ENCODE results near the gene MYLK2. TPM values are rescaled to one million over a fixed set of nuclear protein-coding genes. Genes with fewer than 3 reads are reported as not detected.
A peak's percentile ranks its signal among the peaks of the same experiment; 100 is the strongest.

The MYLK2 gene
- total and polyA plus RNA-seq, 4 donors: 0.30 to 8.1 TPM; not detected in 2

GRCh38 chr20:31836853-31837608 lies 17.9 kb downstream of the MYLK2 start:
- intact Hi-C loops (cut with DNase I): no loop called here
- no peaks in the 10 kb centered on the region for H3K9me3 ChIP-seq (ENCODE audit: control insufficient read depth, low read length)
- H3K27ac ChIP-seq (ENCODE audit: low read depth in 1 of 2, low read length in 2 of 2): no peak overlapping the region
- no peak overlapping the region for H3K4me3 ChIP-seq (ENCODE audit: low read length in 2 of 2)
- no peaks in the 10 kb centered on the region for H3K27me3 ChIP-seq (ENCODE audit: control insufficient read depth in 1 of 2, insufficient read depth in 2 of 2, low read length in 1 of 2)
- ATAC-seq (ENCODE audit: low FRiP score): no peak
- WGBS, 2 donors: 58 to 60% methylated on average over 5 of the region's 5 CpGs
- no peaks in the 10 kb centered on the region for H3K4me1 ChIP-seq (ENCODE audit: control insufficient read depth in 1 of 2, insufficient read depth in 2 of 2, low read length in 2 of 2)
- no peaks in the 10 kb centered on the region for H3K36me3 ChIP-seq (ENCODE audit: control insufficient read depth in 1 of 2, insufficient read depth in 2 of 2, low read length in 1 of 2)
- no peak for DNase-seq

GRCh38 chr20:31837896-31838397 lies 18.8 kb downstream of the MYLK2 start:
- Histone ChIP-seq H3K4me1 (ENCODE audit: control insufficient read depth in 1 of 2, insufficient read depth in 2 of 2, low read length in 2 of 2) (no peaks in the 10 kb centered on the region), H3K27me3 (ENCODE audit: control insufficient read depth in 1 of 2, insufficient read depth in 2 of 2, low read length in 1 of 2) (no peaks in the 10 kb centered on the region), H3K36me3 (ENCODE audit: control insufficient read depth in 1 of 2, insufficient read depth in 2 of 2, low read length in 1 of 2) (no peaks in the 10 kb centered on the region), H3K4me3 (ENCODE audit: low read length in 2 of 2) (no peak overlapping the region), H3K9me3 (ENCODE audit: control insufficient read depth, low read length) (no peaks in the 10 kb centered on the region), H3K27ac (ENCODE audit: low read depth in 1 of 2, low read length in 2 of 2) (no peak overlapping the region)
- DNase-seq (no peak), ATAC-seq (ENCODE audit: low FRiP score) (no peak)
- 15 to 18% methylated on average over 3 of the region's 3 CpGs for WGBS, 2 donors
- intact Hi-C loops (cut with DNase I): no loop called here

GRCh38 chr20:31838646-31839292 lies 19.6 kb downstream of the MYLK2 start:
- peak overlapping the region in 1 of 2 donors; percentile 14 for H3K27ac ChIP-seq (ENCODE audit: low read depth in 1 of 2, low read length in 2 of 2)

GRCh38 chr20:31839782-31840487 lies 20.8 kb downstream of the MYLK2 start:
- no peak for ATAC-seq (ENCODE audit: low FRiP score)
- H3K36me3 ChIP-seq (ENCODE audit: control insufficient read depth in 1 of 2, insufficient read depth in 2 of 2, low read length in 1 of 2): no peaks in the 10 kb centered on the region
- 43 to 49% methylated on average over 5 of the region's 5 CpGs for WGBS, 2 donors
- H3K9me3 ChIP-seq (ENCODE audit: control insufficient read depth, low read length): no peaks in the 10 kb centered on the region
- no peaks in the 10 kb centered on the region for H3K4me1 ChIP-seq (ENCODE audit: control insufficient read depth in 1 of 2, insufficient read depth in 2 of 2, low read length in 2 of 2)
- H3K27me3 ChIP-seq (ENCODE audit: control insufficient read depth in 1 of 2, insufficient read depth in 2 of 2, low read length in 1 of 2): no peaks in the 10 kb centered on the region
- H3K27ac ChIP-seq (ENCODE audit: low read depth in 1 of 2, low read length in 2 of 2): peak overlapping the region in 1 of 2 donors; percentile 23
- intact Hi-C loops (cut with DNase I): loop anchor here in 1 of 2 donors (10.0 kb wide), 1 partner anchor 115 kb away; the partner anchor contains the start of gene BCL2L1
- no peak overlapping the region for H3K4me3 ChIP-seq (ENCODE audit: low read length in 2 of 2)
- DNase-seq: no peak

More at GRCh38 chr20:31838646-31839292, 19.6 kb downstream of the MYLK2 start:
- Histone ChIP-seq H3K9me3 (ENCODE audit: control insufficient read depth, low read length) (no peaks in the 10 kb centered on the region), H3K36me3 (ENCODE audit: control insufficient read depth in 1 of 2, insufficient read depth in 2 of 2, low read length in 1 of 2) (no peaks in the 10 kb centered on the region), H3K4me3 (ENCODE audit: low read length in 2 of 2) (no peak overlapping the region), H3K4me1 (ENCODE audit: control insufficient read depth in 1 of 2, insufficient read depth in 2 of 2, low read length in 2 of 2) (no peaks in the 10 kb centered on the region), H3K27me3 (ENCODE audit: control insufficient read depth in 1 of 2, insufficient read depth in 2 of 2, low read length in 1 of 2) (no peaks in the 10 kb centered on the region)
- ATAC-seq (ENCODE audit: low FRiP score) (no peak), DNase-seq (no peak)
- intact Hi-C loops (cut with DNase I): no loop called here
- 70 to 72% methylated on average over 9 of the region's 9 CpGs for WGBS, 2 donors

- Histone ChIP-seq H3K4me3 (ENCODE audit: low read length in 2 of 2) (no peak overlapping the region), H3K27me3 (ENCODE audit: control insufficient read depth in 1 of 2, insufficient read depth in 2 of 2, low read length in 1 of 2) (no peaks in the 10 kb centered on the region), H3K27ac (ENCODE audit: low read depth in 1 of 2, low read length in 2 of 2) (peak overlapping the region; percentile 71 to 82), H3K9me3 (ENCODE audit: control insufficient read depth, low read length) (no peaks in the 10 kb centered on the region), H3K4me1 (ENCODE audit: control insufficient read depth in 1 of 2, insufficient read depth in 2 of 2, low read length in 2 of 2) (no peaks in the 10 kb centered on the region), H3K36me3 (ENCODE audit: control insufficient read depth in 1 of 2, insufficient read depth in 2 of 2, low read length in 1 of 2) (no peaks in the 10 kb centered on the region)
- DNase-seq (peak; percentile 70 to 81), ATAC-seq (ENCODE audit: low FRiP score) (no peak)
- intact Hi-C loops (cut with DNase I): loop anchor here in 1 of 2 donors (10.0 kb wide), 1 partner anchor 116 kb away; the partner anchor contains the start of gene BCL2L1
- 12 to 19% methylated on average over 14 to 15 of the region's 15 CpGs for WGBS, 2 donors
Measured at GRCh38 chr20:31840906-31841816, 22.0 kb downstream of the MYLK2 start.

- no peaks in the 10 kb centered on the region for H3K4me1 ChIP-seq (ENCODE audit: control insufficient read depth in 1 of 2, insufficient read depth in 2 of 2, low read length in 2 of 2)
- intact Hi-C loops (cut with DNase I): loop anchor here in 1 of 2 donors (10.0 kb wide), 1 partner anchor 117 kb away; the partner anchor contains the start of gene BCL2L1
- no peaks in the 10 kb centered on the region for H3K36me3 ChIP-seq (ENCODE audit: control insufficient read depth in 1 of 2, insufficient read depth in 2 of 2, low read length in 1 of 2)
- DNase-seq (peak; percentile 87 to 93), ATAC-seq (ENCODE audit: low FRiP score) (peak; percentile 23)
- no peak overlapping the region for H3K4me3 ChIP-seq (ENCODE audit: low read length in 2 of 2)
- 5 to 6% methylated on average over 8 of the region's 8 CpGs for WGBS, 2 donors
- H3K27ac ChIP-seq (ENCODE audit: low read depth in 1 of 2, low read length in 2 of 2): peak overlapping the region; percentile 71 to 82
- no peaks in the 10 kb centered on the region for H3K27me3 ChIP-seq (ENCODE audit: control insufficient read depth in 1 of 2, insufficient read depth in 2 of 2, low read length in 1 of 2)
- H3K9me3 ChIP-seq (ENCODE audit: control insufficient read depth, low read length): no peaks in the 10 kb centered on the region
Measured at GRCh38 chr20:31841928-31842327, 22.8 kb downstream of the MYLK2 start.

GRCh38 chr20:31842471-31843157 lies 23.5 kb downstream of the MYLK2 start:
- peak; percentile 56 for ATAC-seq (ENCODE audit: low FRiP score)
- intact Hi-C loops (cut with DNase I): loop anchor here in 1 of 2 donors (10.0 kb wide), 1 partner anchor 118 kb away; the partner anchor contains the start of gene BCL2L1
- no peaks in the 10 kb centered on the region for H3K4me1 ChIP-seq (ENCODE audit: control insufficient read depth in 1 of 2, insufficient read depth in 2 of 2, low read length in 2 of 2)

More at GRCh38 chr20:31842471-31843157, 23.5 kb downstream of the MYLK2 start:
- Histone ChIP-seq H3K27ac (ENCODE audit: low read depth in 1 of 2, low read length in 2 of 2) (peak overlapping the region; percentile 71 to 82), H3K9me3 (ENCODE audit: control insufficient read depth, low read length) (no peaks in the 10 kb centered on the region), H3K27me3 (ENCODE audit: control insufficient read depth in 1 of 2, insufficient read depth in 2 of 2, low read length in 1 of 2) (no peaks in the 10 kb centered on the region), H3K4me3 (ENCODE audit: low read length in 2 of 2) (peak overlapping the region in 1 of 2 donors; percentile 21), H3K36me3 (ENCODE audit: control insufficient read depth in 1 of 2, insufficient read depth in 2 of 2, low read length in 1 of 2) (no peaks in the 10 kb centered on the region)
- peak; percentile 88 to 89 for DNase-seq
- WGBS, 2 donors: 1 to 7% methylated on average over 11 to 12 of the region's 12 CpGs
